Peyer's patch (tissue), 4 donors: ENCODE data around the gene STAG1. TPM values are rescaled to one million over a fixed set of nuclear protein-coding genes. Genes with fewer than 3 reads are reported as not detected.
"Not testable (repeated sequence)": the region's sequence is repeated elsewhere in the genome, so short reads cannot be mapped to it uniquely, and the experiment has no call there.

Experiments
- DNase-seq, 3 donors: peaks; one replicate each; pipeline ENCODE4 v3.0.0-alpha.2; 2017 to 2019
- H3K27ac ChIP-seq, 4 donors: fragments of 200-600 bp; sonication (generic); one replicate each; pipeline ENCODE4 v1.5.1; 2016 to 2019
- H3K27me3 ChIP-seq, 2 donors: fragments of 200-600 bp; sonication (generic); one replicate each; pipeline ENCODE4 v1.5.1; 2019
- H3K36me3 ChIP-seq, 3 donors: fragments of 200-600 bp; sonication (generic); one replicate each; pipeline ENCODE4 v1.5.1; 2016 to 2019
- H3K4me1 ChIP-seq, 4 donors: fragments of 200-600 bp; sonication (generic); one replicate each; pipeline ENCODE4 v1.5.1; 2016 to 2019
- H3K4me3 ChIP-seq, 4 donors: fragments of 200-600 bp; sonication (generic); 1 replicate in 3 of 4; 2 replicates in 1 of 4; pipeline ENCODE4 v1.5.1; 2016 to 2019; ENCODE audit warnings: mild to moderate bottlenecking in 1 of 4
- H3K9me3 ChIP-seq, 4 donors: fragments of 200-600 bp; sonication (generic); one replicate each; pipeline ENCODE4 v1.5.1; 2016 to 2019; ENCODE audit warnings: mild to moderate bottlenecking in 1 of 4
- POLR2A ChIP-seq, 2 donors: fragments of 450-650 bp; IDR thresholded peaks; one replicate each; pipeline ENCODE4 v1.5.1; 2017; ENCODE audit warnings: antibody characterized with exemption in 2 of 2, mild to moderate bottlenecking in 2 of 2, moderate library complexity in 2 of 2
- total RNA-seq, 4 donors: library from RNA; depleted of rRNA; stranded (reverse); fragments of >200 nt; gene quantifications; one replicate each; pipeline ENCODE4 v1.1.0, GENCODE V29; 2016
- TF ChIP-seq, protein P1 (sequence below), 6 experiments: fragments of 450-650 bp in 4 of 6; fragments of 200-600 bp in 2 of 6; sonication (generic) in 1 of 6; IDR thresholded peaks; one replicate each; pipeline ENCODE4 v1.5.1; 2017 to 2019; ENCODE audit warnings: antibody characterized with exemption in 6 of 6, mild to moderate bottlenecking in 3 of 6, moderate library complexity in 1 of 6

STAG1 gene
- total RNA-seq, 4 donors from 2014 or later: 22.6 to 91.6 (median 35.2) TPM

DNA sequence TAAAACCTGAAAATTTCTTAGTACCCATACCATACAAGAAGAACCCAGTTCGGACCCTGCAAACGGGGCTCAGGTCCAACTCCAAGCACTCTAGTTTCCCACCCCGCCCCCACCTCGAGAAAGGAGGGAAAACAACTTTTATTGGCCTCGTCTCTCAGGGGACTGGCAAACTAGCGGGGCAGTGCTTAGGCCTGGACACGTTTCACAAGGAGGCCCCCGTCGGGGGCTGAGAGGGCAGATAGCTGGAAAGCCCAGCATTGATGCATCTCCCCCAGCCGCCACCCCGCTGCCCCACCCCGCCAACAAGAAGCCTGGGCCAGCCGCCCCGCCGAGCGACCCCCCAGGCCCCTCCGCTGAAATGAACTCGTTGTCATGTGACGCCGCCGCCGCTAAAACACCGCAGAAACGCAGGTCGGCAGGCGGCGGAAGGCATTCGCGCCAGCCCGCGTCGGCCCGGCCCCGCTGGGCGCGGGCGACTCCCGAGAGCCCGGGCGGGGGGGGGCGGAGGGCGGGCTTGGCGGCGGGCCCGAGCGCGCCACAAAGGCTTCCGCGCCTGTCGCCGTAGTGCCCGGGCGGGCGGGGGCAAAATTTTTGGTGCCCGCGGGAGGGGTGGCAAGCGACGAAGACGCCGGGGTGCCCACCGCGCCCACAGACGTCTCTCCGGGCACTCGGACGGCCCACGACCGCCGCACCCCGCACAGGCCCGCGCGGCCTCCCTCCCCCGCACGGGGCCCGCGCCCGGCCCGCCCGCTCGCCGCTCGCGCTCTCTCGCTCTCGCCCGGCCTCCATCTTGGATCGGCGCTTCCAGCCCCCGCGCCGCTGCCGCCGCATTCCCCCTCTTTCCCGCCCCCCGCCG, 634 bp downstream of the STAG1 start:
- Histone ChIP-seq H3K9me3 (peaks cover 0 to 3% (median 0%) of the 10 kb centered on the region in 4 donors), H3K36me3 (no peaks in the 10 kb centered on the region), H3K4me3 (peak overlapping the region; percentile 64 to 99 (median 93)), H3K27ac (peak overlapping the region; percentile 95 to 100 (median 98)), H3K4me1 (peaks cover 0 to 35% (median 8%) of the 10 kb centered on the region in 4 donors), H3K27me3 (no peaks in the 10 kb centered on the region)
- peak; percentile 11 to 15 for TF ChIP-seq POLR2A (IDR thresholded peaks at IDR 0.05)
- TF ChIP-seq, protein P1, sequence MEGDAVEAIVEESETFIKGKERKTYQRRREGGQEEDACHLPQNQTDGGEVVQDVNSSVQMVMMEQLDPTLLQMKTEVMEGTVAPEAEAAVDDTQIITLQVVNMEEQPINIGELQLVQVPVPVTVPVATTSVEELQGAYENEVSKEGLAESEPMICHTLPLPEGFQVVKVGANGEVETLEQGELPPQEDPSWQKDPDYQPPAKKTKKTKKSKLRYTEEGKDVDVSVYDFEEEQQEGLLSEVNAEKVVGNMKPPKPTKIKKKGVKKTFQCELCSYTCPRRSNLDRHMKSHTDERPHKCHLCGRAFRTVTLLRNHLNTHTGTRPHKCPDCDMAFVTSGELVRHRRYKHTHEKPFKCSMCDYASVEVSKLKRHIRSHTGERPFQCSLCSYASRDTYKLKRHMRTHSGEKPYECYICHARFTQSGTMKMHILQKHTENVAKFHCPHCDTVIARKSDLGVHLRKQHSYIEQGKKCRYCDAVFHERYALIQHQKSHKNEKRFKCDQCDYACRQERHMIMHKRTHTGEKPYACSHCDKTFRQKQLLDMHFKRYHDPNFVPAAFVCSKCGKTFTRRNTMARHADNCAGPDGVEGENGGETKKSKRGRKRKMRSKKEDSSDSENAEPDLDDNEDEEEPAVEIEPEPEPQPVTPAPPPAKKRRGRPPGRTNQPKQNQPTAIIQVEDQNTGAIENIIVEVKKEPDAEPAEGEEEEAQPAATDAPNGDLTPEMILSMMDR (IDR thresholded peaks at IDR 0.05): no peak
- DNase-seq: peak; percentile 52 to 85 (median 84)

DNA sequence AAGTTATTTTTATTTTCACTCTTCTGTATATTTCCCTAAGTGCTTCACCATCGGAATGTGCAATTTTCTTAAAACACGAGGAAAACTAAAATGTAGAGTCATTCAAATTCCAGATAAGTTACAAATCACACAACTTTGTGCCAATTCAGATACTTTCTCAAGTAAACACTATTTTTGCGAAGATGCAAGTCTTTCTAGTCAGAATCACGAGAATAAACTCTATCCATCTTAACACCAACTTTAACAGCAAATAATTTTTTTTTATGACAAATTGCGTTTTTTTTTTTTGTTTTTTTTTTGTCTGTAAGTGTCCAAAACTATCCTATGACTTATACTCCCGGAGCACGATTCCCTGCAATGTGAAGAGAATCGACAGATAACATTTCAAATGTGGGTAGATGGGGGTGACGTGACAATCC, 1.3 kb downstream of the STAG1 start:
- no peak for DNase-seq
- TF ChIP-seq, protein P1 (IDR thresholded peaks at IDR 0.05): no peak
- TF ChIP-seq POLR2A (IDR thresholded peaks at IDR 0.05): no peak

DNA sequence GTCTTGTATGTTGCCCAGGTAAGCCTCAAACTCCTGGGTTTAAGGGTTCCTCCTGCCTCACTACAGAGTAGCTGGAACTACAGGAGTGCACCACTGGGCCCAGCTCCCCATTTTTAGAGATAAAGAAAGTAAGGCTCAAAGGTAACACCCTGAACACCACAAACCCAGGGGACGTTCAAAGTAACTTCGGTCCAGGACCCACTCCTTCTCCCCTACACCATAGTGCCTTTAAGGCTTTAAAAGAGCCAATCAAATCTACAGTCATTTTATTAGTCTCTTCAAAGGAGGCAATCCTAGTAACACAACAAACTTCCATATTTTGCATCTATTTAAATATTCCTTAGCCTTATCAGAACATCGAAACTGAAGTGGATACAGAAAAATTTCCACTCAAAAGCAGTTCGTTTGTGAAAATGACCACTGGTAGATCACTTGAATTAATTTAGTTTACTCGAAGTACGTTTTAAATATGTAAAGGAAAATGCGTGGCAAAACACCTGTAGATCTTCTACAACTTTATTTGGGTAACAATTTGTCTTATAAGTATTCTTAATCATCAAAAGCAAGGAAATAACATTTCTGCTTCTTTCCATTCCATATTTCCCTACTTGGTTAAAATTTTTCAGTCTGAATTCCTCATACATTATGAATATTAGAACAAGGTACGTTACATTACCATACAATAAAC, 1.8 kb downstream of the STAG1 start:
- DNase-seq: no peak
- peaks cover 0 to 35% (median 8%) of the 10 kb centered on the region in 4 donors for H3K4me1 ChIP-seq
- H3K4me3 ChIP-seq: peak overlapping the region; percentile 64 to 99 (median 93)
- peaks cover 0 to 3% (median 0%) of the 10 kb centered on the region in 4 donors for H3K9me3 ChIP-seq
- TF ChIP-seq, protein P1 (IDR thresholded peaks at IDR 0.05): no peak
- no peak for TF ChIP-seq POLR2A (IDR thresholded peaks at IDR 0.05)
- peak overlapping the region in 2 of 4 donors; percentile 36 to 99 for H3K27ac ChIP-seq
- no peaks in the 10 kb centered on the region for H3K27me3 ChIP-seq
- H3K36me3 ChIP-seq: no peaks in the 10 kb centered on the region

More for the DNA sequence above, 1.3 kb downstream of the STAG1 start:
- H3K4me3 ChIP-seq: peak overlapping the region; percentile 64 to 99 (median 93)
- no peaks in the 10 kb centered on the region for H3K27me3 ChIP-seq
- H3K9me3 ChIP-seq: peaks cover 0 to 3% (median 0%) of the 10 kb centered on the region in 4 donors
- peaks cover 0 to 35% (median 8%) of the 10 kb centered on the region in 4 donors for H3K4me1 ChIP-seq
- H3K36me3 ChIP-seq: no peaks in the 10 kb centered on the region
- H3K27ac ChIP-seq: peak overlapping the region; percentile 95 to 100 (median 98)

DNA sequence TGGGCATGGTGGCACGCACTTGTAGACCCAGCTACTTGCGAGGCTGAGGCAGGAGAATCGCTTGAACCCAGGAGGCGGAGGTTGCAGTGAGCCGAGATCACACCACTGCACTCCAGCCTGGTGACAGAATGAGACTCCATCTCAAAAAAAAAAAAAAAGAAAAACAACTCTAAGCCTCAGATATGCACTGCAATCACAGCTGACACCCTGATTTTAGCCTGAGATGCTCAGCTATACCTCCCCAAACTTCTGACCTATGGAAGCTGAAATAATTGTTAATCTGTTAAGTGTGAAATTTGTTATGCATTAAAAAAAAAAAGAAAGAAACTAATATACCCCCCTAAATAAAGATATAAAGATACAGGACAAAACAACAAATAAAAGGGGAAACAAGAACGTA, 2.6 kb downstream of the STAG1 start:
- not testable (repeated sequence) for DNase-seq, H3K27me3 ChIP-seq, H3K36me3 ChIP-seq, H3K9me3 ChIP-seq
- Histone ChIP-seq H3K4me3 (peak overlapping the region in 1 of 4 donors; percentile 91), H3K27ac (peak overlapping the region in 1 of 4 donors; percentile 99), H3K4me1 (peaks cover 0 to 35% (median 8%) of the 10 kb centered on the region in 4 donors)

DNA sequence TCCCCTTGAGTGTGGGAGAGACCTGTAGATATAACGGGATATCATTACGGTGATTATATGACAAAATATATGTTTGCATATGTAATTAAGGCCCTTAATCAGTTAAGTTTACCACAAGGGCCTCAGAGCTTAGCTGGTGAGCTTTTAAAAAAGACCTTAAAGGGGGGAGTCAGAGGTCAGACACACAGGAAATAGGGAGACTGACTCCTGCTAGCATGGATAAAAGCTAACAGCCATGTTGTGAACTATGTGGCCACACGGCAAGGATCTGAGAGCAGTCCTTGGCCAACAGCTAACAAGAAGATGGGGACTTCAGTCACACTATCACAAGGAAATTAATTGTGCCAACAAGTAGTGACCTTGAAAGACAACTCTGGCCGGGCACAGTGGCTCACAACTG, 3.1 kb downstream of the STAG1 start:
- Histone ChIP-seq H3K4me3 (no peak overlapping the region), H3K27ac (no peak overlapping the region), H3K27me3 (no peaks in the 10 kb centered on the region), H3K4me1 (peaks cover 0 to 34% (median 8%) of the 10 kb centered on the region in 4 donors), H3K36me3 (no peaks in the 10 kb centered on the region), H3K9me3 (peaks cover 0 to 3% (median 0%) of the 10 kb centered on the region in 4 donors)
- no peak for TF ChIP-seq POLR2A (IDR thresholded peaks at IDR 0.05)
- TF ChIP-seq, protein P1 (IDR thresholded peaks at IDR 0.05): no peak
- DNase-seq: no peak
